Measurements from ENCODE around the gene TRIP6. TPM values are rescaled to one million over a fixed set of nuclear protein-coding genes. Genes with fewer than 3 reads are reported as not detected.

The TRIP6 gene
- total and polyA plus RNA-seq, 2 experiments from 2014 or later: 44.6 to 112 TPM

DNA sequence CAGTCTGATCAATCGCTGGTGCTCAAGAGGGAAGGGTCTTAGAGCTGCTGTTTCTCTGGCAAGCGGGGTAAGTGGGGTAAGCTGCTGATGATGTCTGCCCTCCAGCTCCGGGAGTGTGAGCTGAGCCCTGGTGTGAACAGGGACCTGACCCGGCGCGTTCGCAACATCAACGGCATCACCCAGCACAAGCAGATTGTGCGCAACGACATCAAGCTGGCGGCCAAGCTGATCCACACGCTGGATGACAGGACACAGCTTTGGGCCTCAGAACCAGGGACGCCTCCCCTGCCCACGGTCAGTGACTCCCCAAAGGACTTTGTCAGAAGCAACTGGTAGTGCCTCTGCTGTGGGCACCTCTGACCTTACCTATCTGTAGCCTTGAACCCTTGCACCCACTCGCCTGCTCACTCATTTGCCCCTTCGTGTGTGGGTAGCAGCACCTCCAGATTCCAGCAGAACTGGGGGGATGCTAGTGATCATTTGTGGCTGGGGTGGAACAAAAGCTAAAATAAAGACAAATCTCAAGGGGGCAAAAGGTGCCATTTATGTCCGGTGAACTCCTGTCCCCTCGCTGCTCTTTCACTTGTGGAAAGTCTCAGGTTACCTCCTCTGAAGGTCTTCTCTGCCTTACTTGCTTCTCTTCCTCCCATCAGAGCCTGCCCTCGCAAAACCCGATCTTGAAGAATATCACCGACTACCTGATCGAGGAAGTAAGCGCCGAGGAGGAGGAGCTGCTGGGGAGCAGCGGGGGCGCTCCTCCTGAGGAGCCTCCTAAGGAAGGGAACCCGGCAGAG, 19.2 kb downstream of the TRIP6 start:
- no peak for DNase-seq (ENCODE audit: low spot score)
- Histone ChIP-seq H3K4me3 (no peak overlapping the region), H3K4me1 (ENCODE audit: insufficient read depth) (peaks cover 10% of the 10 kb centered on the region), H3F3A (replicated peaks; ENCODE audit: low read depth) (peaks cover 59% of the 10 kb centered on the region), H4K20me1 (replicated peaks; ENCODE audit: insufficient read depth) (peaks cover 19% of the 10 kb centered on the region), H3K9me2 (ENCODE audit: insufficient read depth) (no peaks in the 10 kb centered on the region), H3K36me3 (ENCODE audit: insufficient read depth) (peaks cover 37% of the 10 kb centered on the region), H3K27ac (ENCODE audit: low read depth) (peak overlapping the region; percentile 69; the same call in 1 of the 2 replicates), H2AFZ (no peak overlapping the region), H3K27me3 (ENCODE audit: insufficient read depth) (no peaks in the 10 kb centered on the region), H3K4me2 (no peak overlapping the region), H3K79me2 (replicated peaks; ENCODE audit: insufficient read depth) (peaks cover 33% of the 10 kb centered on the region)
- Mint-ChIP-seq H3K27me3 (ENCODE audit: insufficient read depth, low read depth, poor library complexity) (peaks cover 20% of the 10 kb centered on the region), H3K4me3 (peak overlapping the region; percentile 9; the same call in 1 of the 3 replicates), H3K4me1 (peaks cover 36% of the 10 kb centered on the region), H3K27ac (no peak overlapping the region), H3K9me3 (no peaks in the 10 kb centered on the region), H3K36me3 (ENCODE audit: low read depth) (peaks cover 74% of the 10 kb centered on the region)
- TF ChIP-seq, protein P1, sequence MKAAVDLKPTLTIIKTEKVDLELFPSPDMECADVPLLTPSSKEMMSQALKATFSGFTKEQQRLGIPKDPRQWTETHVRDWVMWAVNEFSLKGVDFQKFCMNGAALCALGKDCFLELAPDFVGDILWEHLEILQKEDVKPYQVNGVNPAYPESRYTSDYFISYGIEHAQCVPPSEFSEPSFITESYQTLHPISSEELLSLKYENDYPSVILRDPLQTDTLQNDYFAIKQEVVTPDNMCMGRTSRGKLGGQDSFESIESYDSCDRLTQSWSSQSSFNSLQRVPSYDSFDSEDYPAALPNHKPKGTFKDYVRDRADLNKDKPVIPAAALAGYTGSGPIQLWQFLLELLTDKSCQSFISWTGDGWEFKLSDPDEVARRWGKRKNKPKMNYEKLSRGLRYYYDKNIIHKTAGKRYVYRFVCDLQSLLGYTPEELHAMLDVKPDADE (IDR thresholded peaks at IDR 0.05): no peak
- 0 out of 2 replicates have a peak, but pooled peaks have one; percentile 14 for TF ChIP-seq POLR2AphosphoS5 (IDR thresholded peaks at IDR 0.05; ENCODE audit: low read depth)
- ATAC-seq: no peak

- Mint-ChIP-seq H3K27me3 (ENCODE audit: insufficient read depth, low read depth, poor library complexity) (peaks cover 27% of the 10 kb centered on the region), H3K36me3 (ENCODE audit: low read depth) (peaks cover 68% of the 10 kb centered on the region), H3K27ac (no peak overlapping the region), H3K9me3 (no peaks in the 10 kb centered on the region; the same call in 1 of the 3 replicates), H3K4me3 (peak overlapping the region; percentile 87; the same call in 2 of the 3 replicates), H3K4me1 (peaks cover 41% of the 10 kb centered on the region)
- peaks cover 30% of the 10 kb centered on the region for H3K36me3 ChIP-seq (ENCODE audit: insufficient read depth)
- H4K20me1 ChIP-seq (replicated peaks; ENCODE audit: insufficient read depth): peaks cover 16% of the 10 kb centered on the region
- peaks cover 27% of the 10 kb centered on the region for H3K79me2 ChIP-seq (replicated peaks; ENCODE audit: insufficient read depth)
- peaks cover 52% of the 10 kb centered on the region for H3F3A ChIP-seq (replicated peaks; ENCODE audit: low read depth)
- no peaks in the 10 kb centered on the region for H3K27me3 ChIP-seq (ENCODE audit: insufficient read depth)
- H3K4me1 ChIP-seq (ENCODE audit: insufficient read depth): peaks cover 14% of the 10 kb centered on the region
- H3K27ac ChIP-seq (ENCODE audit: low read depth): peak overlapping the region; percentile 69; the same call in 1 of the 2 replicates
- no peak for ATAC-seq
- no peak overlapping the region for H3K4me2 ChIP-seq
- TF ChIP-seq ZNF331 (CRISPR knock-in tag; IDR thresholded peaks at IDR 0.05; ENCODE audit: low read depth) (no peak), POLR2AphosphoS5 (IDR thresholded peaks at IDR 0.05; ENCODE audit: low read depth) (peak; percentile 45)
- DNase-seq (ENCODE audit: low spot score): no peak
- H3K4me3 ChIP-seq: peak overlapping the region; percentile 90; the same call in 1 of the 2 replicates
- no peak overlapping the region for H2AFZ ChIP-seq
- no peaks in the 10 kb centered on the region for H3K9me2 ChIP-seq (ENCODE audit: insufficient read depth)
Measured at GRCh38 chr7:100886936-100887515, 19.8 kb downstream of the TRIP6 start.

DNA sequence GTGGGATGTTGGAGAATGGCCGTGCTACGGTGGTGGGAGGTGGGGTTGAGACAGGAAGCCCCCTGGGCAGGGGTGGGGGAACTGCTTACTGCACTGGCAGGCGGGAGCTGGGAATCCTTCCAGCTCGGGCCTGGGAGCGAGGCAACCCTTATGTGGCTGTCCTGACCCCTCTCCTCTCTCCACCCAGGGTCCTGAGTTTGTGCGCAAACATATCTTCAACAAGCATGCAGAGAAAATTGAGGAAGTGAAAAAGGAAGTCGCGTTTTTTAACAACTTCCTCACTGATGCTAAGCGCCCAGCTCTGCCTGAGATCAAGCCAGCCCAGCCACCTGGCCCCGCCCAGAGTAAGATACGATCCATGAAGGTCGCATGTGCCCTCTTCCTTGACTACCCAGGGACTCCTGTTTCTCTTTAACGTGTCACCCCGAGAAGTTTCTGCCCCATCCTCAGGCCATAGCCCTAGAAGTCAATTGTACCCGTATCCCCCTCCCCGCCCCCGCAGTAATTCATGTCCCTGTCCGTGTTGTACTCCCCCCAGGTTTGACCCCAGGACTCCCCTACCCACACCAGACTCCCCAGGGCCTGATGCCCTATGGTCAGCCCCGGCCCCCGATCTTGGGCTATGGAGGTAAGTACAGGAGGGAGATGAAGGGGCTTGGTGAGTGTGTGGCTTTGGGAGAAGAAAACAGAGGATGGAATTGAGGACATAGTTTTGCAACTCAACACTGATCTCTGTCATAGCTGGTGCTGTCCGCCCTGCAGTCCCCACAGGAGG, 20.5 kb downstream of the TRIP6 start:
- ATAC-seq (no peak), DNase-seq (ENCODE audit: low spot score) (no peak)
- peaks cover 25% of the 10 kb centered on the region for H3K79me2 ChIP-seq (replicated peaks; ENCODE audit: insufficient read depth)
- no peaks in the 10 kb centered on the region; the same call in 1 of the 3 replicates for H3K9me3 Mint-ChIP-seq
- TF ChIP-seq CTCF (conservative IDR thresholded peaks at IDR 0.05; ENCODE audit: low read depth in 2 of 2): no peak
- no peak for TF ChIP-seq STAT1 (IDR thresholded peaks at IDR 0.05; ENCODE audit: unreplicated experiment)
- no peak for TF ChIP-seq NANOG (IDR thresholded peaks at IDR 0.05; ENCODE audit: borderline replicate concordance)
- H3K4me3 Mint-ChIP-seq: peak overlapping the region; percentile 87
- H3K4me1 ChIP-seq (ENCODE audit: insufficient read depth): peaks cover 14% of the 10 kb centered on the region
- H3K9me2 ChIP-seq (ENCODE audit: insufficient read depth): no peaks in the 10 kb centered on the region
- H3K4me2 ChIP-seq: peak overlapping the region; percentile 96
- H3K4me3 ChIP-seq: peak overlapping the region; percentile 90
- peaks cover 31% of the 10 kb centered on the region for H3K27me3 Mint-ChIP-seq (ENCODE audit: insufficient read depth, low read depth, poor library complexity)
- peaks cover 16% of the 10 kb centered on the region for H4K20me1 ChIP-seq (replicated peaks; ENCODE audit: insufficient read depth)
- peaks cover 51% of the 10 kb centered on the region for H3F3A ChIP-seq (replicated peaks; ENCODE audit: low read depth)
- peak overlapping the region; percentile 86; the same call in 1 of the 2 replicates for H3K27ac ChIP-seq (ENCODE audit: low read depth)
- H3K27ac Mint-ChIP-seq: peak overlapping the region; percentile 92
- H3K27me3 ChIP-seq (ENCODE audit: insufficient read depth): no peaks in the 10 kb centered on the region
- H3K36me3 Mint-ChIP-seq (ENCODE audit: low read depth): peaks cover 61% of the 10 kb centered on the region
- H3K36me3 ChIP-seq (ENCODE audit: insufficient read depth): peaks cover 28% of the 10 kb centered on the region
- peaks cover 46% of the 10 kb centered on the region for H3K4me1 Mint-ChIP-seq
- no peak overlapping the region for H2AFZ ChIP-seq

Measured in GM23338 (cell line).